COR-L47 (cell line): Measurements from ENCODE around the gene STK17B.
"Not testable (repeated sequence)": the region's sequence is repeated elsewhere in the genome, so short reads cannot be mapped to it uniquely, and the experiment has no call there.

Experiments used
- DNase-seq: peaks from one replicate; lab custom pipeline; 2025; lab: John Stamatoyannopoulos, UW

Gene STK17B

DNA sequence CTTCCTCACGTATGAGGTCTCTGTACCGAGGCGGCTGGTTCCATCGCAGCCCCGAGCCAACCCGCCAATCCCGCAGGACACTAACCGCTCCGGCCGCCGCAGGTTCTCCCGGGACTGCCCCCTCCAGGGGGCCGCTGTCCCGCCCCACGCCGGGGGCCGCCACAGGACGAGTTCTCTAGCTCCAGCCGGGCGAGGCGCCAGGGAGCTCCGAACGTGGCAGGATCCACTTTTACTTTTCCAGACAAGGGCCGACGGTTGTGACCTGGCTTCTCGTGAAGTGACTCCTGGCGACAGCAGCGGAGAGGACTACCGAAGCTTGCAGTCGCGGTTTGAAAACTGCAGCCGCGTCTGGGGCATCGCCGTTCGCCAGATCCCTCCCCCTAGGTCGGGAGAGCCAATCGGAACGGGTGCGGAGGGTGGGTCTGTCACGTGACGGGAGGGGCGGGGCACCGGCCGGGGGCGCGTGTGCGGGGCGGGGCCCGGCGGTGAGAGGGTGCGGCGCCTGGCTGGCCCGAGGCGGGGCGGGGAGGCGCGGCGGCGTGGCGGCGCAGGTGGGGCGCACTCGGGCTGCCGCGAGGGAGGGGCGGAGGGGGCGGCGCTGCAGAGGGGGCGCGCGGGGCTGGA lies at the start of gene STK17B:
STK17B (minus strand) TSS at position 331 of the 624 bp plus-strand sequence. CDS start 8,195 bp downstream, outside the sequence.
- DNase-seq: peak; percentile 94

DNA sequence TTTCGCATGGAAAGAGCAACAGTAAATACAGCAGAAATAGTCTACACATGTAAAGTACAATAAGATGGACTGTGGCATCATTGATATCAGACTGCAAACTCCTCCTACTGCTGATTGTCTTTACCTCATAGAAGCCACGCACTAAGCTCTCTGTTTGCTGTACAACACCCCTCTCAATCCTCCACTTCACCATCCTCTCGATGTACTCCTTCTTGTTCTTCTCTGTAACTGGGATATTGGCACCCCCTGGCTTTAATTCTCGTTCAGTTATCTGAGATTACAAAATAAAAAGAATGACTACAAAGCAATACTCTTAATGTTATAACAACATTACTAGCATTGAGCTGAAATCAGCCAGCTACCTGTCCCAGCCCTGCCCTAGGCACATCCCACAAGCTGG lies 49.3 kb upstream of the STK17B start:
- no peak for DNase-seq

DNA sequence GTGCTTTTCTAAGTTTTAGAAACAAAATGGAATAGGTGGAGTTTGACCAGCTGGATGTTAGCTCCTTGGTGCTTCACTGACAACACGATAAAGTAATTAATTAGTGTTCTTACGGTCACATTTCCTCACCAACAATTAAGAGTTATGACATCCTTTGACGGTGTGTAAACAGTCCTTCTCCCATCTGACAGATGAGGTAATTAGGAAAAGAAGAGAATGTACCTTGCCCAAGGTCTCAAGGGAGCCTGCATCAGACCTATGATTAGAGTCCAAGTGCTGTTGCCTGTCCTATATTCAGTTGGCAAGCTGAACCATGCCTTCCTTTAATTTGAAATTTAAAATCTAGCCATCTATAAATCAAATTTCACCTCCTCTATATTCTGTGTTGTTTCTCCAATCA lies 48.3 kb upstream of the STK17B start:
- DNase-seq: peak; percentile 3

DNA sequence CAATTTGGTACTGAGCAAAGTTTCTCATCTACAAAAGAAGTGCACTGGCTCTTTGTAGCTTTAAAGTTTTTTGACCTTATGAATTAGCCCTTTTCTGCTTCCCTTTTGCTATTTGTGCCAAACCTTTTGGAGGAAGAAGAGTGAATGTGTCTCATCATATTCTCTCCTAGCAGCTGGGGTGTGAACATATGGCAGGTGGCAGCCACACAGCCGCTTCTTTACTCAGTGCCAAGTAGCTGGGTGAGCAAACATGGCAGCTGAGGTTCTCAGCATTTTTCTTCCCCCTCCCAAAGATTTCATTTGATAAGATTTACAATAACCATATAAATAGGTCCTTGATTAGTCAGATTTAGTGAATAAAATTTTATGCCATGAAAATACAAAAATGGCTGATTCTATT lies 46.7 kb upstream of the STK17B start:
- DNase-seq: no peak

DNA sequence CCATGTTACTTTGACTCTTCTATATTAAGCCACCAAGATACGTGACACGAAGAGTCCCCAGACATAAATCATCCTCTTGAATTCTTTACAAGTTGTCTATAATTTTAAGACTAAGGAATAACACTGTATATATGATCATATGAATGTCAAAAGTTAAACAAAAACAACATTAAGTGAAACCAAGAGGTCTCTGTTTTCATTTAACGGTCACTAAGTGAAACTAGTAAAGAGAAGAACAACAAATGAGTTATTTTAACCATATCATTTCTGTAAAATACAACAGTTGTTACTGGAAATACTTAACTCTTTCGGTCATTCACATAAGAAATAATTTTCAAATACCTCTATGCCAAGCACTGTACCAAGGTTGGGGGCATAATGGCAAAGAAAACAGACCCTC lies 45.7 kb upstream of the STK17B start:
- no peak for DNase-seq

DNA sequence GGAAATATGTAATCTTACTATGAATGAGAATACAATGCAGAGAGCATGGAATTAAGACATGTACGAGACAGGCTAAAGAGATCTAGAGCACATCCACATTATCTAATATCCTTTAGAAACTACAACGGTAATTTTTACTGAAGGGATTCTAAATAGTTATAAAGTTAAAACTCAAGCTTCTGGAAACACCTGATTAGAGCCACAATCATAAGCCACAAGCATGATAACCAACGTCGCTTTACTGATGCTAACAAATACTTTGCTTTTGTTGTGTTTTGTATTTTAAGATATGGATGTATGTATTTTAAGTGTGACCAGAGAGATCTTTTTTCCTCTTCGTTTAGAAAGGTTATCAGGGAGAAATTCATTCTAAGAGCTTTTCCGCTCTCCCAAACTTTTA lies 44.0 kb upstream of the STK17B start:
- DNase-seq: no peak

DNA sequence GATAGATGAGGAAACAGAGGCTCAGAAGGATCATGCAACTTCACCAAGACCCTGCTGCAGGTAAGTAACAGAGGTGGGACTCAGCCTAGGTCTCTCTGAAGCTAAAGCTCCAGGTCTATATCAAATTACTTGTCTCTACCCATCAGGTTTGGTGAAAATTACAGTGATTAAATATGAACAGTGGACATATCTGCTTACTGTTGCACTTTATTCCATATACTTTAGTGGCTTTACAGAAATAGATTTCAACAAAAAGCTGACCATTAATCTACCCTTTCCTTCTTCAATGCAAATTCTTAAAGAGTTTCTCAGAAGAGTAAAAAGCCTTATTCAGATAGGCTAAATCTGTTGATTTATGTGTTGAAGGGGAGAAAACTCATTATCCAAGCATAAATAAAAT lies 42.8 kb upstream of the STK17B start:
- DNase-seq: no peak

DNA sequence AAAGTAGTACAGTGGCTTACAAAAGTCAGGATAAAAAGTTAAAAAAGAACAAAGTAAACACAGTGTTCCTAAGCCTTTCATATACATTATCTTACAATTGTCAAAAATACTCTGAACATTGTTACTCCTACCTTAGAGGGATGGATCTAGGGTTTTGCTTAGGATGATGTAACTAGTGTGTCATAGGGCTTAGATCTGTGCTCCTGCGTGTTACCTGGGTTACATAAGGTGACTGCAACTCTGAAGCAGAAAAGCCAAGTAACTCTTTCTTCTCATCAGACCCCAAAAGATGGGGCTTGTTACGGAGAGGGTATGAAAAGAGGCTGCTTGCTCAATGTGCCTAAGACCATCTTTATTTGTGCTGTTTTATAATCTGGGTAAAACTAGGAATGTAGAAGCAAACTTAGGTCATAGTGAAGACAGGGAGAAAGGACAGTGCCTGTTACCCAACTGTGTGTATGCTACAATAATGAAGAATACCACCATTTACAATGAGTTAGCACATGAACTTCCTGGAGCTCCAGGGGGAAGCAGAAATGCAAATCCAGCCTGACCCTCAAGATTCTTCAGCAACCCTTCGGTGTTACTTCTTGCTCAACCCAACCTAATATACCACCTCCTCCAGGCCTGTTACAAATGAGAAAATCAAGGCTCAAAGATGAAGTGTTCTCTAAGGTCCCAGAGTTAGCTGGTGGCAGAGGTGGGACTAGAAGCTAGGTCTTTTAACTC lies 42.0 kb upstream of the STK17B start:
- no peak for DNase-seq

DNA sequence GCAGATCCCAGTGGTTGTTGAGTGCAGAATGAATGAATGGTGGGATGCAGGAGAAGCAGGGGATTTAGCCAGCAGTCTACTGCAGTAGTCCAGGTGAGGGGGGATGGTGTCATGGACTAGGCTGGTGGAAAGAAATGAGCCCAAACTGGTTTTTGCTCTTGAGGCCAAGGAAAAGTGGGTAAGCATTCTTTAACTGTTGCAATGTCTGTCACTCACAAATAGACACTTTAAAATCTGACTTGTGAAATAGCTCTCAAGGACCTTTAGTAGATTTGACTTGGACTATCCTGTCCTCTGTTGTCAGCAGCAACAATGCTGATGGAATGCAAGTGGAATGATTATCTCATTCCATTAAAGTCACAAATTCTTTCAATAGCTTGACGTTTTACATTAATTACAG lies 37.5 kb upstream of the STK17B start:
- DNase-seq: no peak

DNA sequence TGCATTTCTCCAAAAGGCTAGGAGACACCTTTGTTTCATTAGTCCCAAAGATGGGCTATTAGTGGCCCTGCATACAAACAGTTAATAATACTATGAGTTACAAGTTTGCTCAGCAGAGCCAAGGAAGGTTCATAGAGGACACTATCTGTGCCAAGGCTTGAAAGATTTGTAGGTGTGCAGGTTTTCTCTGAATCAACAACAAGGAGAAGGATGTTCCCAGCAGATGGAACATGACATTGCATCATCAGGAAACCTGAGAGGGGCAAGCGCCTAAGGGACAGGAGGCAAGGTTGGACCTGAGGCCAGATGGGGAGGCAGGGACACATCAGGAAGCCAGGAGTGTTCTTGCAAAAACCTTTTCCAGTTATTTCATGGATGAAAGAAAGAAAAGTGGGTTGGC lies 35.4 kb upstream of the STK17B start:
- no peak for DNase-seq

DNA sequence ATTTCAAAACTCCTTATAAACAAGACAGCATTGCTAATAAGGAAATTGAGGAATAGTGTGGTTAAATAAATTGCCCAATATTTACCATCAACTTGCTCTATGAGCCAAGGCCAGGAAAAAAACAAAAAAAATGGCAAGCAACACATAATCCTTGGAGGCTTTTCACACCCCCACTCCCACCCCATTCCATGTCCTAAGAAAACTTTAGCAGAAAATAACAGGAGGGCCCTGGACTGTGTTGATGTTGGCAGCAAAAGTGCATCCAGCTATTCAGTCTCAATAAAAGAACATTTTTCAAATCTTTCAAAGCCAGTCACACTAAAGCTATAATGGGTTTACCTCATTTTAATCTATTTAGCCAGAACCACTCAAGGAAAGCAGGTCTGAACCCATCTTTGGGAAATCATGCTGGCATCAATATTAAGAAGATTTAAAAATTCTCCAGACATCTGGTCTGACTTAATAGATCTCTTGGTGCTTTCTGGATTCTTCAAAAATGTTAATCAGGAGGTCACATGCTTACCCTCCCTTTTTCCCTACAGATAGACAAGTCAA lies 34.6 kb upstream of the STK17B start:
- DNase-seq: no peak

DNA sequence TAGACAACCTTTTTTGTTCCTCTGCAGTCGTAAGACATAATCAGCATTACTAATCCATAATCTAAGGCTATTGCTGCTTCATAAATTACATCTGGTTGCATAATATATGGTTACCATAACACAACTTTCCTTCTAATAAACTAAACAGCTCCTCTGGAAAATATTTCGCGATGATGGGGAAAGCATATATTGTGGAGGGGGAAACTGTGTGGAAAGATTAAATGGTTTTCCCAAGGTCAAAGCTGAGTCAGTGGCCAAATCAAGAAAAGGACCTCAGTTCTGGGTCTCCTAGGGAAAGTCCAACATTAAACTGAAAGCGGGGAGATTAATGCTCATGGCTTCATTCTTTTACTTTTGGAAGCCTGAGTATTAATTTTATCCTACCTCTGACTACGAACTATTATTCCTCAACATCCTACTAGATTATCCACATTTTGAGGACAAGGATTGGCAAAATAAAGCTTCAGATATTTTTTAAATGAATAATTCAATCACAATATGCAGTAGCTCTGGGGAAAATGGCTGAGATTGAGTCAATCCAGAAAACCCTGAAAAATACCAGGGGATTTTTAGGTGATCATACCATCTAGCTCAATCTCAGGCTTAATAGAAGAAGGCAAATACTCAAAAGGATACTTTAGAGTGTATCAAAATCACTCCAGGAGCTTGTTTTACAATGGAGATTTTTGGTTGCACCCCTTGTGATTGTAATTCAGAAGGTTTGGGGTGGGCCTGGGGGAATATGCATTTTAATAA lies 33.8 kb upstream of the STK17B start:
- DNase-seq: no peak

DNA sequence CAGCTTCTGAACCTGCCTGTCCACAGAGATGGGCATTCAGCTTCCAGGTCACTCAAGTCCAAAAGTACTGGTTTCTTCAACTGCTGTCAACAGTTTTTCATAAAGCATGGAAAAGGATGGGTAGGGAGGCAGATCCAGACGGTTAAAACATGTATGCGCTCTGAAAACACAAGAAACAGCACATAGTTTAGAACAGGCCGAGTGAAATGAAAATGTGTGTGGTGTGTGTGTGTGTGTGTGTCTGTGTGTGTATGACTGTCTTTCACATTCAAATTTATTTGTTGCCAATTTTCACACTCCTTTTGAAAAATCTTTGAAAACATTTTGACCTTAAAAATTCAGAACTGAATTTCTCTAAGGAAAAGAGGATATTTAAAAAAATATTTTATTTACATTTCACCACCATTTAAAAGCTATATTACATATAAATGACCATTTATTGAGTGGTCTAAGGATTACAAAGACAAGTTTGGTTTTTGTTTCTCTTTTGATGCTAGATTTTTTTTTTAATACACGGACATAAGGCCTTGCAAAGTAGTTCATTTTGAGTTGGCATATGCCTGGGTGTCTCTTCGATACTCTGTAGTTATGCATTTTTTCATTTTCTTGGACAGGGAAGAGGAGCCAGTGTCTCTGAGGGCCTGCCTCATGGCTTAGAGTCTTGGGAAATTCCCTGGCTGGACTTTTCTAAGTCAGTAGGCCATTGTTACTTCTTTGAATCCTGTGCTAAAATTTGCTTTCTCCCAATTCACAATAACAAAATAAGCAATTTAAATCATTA lies 30.0 kb upstream of the STK17B start:
- no peak for DNase-seq

DNA sequence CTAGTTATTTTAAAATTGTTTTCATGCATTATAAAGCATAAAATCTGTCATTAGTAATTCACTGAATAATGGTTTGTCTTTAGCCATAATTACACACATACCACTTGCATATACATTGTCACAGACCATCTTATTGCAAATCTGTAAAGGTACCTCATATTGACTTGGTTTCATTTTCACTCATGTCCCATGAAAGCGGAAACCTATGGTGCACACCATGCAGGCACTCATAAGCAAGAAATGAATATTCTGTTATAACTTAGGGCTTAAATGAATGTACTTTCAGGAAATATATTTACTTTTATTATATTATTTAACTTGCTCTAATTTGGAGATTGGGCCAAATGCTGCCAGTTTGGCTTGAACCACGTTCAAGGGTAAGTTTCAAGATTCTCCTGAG lies 29.2 kb upstream of the STK17B start:
- DNase-seq: no peak

DNA sequence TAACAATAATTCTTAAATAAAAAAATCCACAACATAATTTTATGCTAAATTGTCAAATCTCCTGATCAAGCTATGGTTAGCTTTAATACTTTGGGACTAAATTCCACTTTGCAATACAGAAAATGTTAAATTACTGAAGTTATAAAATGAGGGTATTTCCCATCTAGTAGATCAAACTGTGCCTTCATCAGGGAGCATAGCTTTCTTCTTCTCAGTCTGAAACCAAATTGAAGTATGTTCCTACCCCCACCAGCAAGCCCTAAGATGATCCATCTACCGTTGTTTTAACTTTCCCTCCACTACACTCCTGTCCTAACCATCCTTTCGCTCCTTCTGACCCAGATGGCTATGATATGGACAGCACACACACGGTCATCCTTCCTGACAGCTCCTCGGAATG lies 24.4 kb upstream of the STK17B start:
- no peak for DNase-seq

DNA sequence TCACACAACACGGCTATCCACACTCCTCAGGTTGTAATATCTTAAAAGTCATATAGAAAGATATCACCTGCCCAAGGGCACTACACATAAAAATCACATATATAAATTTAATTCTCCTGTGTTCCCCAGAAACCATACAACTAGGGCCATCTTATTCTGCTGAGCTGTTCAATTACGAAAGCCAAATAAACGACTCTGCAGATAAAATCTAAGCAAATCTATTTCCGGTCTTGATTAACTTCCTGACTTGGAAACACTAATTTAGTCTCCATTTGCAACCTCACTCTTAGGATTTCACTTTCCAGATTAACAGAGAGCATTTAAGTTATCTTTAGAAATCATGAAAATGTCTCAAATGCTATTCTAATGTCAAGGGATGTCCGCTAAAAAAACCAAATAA lies 23.9 kb upstream of the STK17B start:
- DNase-seq: no peak

DNA sequence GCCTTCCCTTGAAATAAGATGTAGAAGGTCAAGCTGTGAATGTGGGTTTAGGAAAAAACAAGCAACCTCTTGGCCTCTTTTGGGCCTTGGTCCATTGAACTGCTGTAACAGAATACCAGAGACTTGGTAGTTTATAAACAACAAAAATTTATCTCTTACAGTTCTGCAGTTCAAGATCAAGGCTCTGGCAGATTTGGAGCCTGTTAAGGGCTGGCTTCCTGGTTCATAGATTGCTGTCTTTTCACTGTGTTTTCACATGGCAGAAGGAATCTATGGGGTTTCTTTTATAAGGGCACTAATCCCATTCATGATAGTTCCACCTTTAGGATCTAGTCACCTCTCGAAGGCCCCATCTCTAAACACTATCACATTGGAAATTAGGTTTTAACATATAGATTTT lies 20.2 kb upstream of the STK17B start:
- no peak for DNase-seq

DNA sequence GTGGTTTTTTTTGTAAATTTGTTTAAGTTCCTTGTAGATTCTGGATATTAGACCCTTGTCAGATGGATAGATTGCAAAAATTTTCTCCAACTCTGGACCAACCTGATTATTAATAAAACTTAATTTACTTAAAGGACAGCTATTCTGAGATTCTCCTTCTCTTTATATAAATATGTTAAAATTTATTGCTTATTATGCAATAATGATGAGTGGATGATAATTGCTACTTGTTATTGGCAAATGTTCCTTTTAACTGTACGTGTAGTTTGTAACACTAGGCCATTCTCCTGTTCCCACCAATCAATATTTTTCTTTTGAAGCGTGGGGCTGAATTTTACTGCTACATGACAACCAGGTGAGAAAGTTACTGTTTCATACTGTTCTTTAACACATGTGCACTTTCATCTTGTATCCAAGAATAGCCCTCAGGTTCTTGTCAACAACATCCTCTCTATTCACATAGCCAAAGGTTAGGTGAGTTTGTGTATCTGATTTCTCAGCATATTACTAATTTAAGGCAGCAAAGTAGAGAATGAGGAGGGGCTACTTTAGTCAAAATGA lies 16.6 kb upstream of the STK17B start:
- no peak for DNase-seq

DNA sequence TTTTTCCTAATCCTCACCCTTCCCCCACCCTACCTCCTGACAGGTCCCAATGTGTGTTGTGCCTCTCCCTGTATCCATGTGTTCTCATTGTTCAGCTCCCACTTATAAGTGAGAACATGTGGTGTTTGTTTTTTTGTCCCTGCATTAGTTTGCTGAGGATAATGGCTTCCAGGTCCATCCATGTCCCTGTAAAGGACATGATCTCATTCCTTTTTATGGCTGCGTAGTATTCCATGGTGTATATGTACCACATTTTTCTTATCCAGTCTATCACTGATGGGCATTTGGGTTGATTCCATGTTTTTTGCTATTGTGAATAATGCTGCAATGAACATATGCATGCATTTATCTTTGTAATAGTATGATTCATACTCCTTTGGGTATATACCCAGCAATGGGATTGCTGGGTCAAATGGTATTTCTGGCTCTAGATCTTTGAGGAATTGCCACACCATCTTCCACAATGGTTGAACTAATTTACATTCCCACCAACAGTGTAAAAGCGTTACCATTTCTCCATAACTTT lies 15.9 kb upstream of the STK17B start:
- DNase-seq: not testable (repeated sequence)

DNA sequence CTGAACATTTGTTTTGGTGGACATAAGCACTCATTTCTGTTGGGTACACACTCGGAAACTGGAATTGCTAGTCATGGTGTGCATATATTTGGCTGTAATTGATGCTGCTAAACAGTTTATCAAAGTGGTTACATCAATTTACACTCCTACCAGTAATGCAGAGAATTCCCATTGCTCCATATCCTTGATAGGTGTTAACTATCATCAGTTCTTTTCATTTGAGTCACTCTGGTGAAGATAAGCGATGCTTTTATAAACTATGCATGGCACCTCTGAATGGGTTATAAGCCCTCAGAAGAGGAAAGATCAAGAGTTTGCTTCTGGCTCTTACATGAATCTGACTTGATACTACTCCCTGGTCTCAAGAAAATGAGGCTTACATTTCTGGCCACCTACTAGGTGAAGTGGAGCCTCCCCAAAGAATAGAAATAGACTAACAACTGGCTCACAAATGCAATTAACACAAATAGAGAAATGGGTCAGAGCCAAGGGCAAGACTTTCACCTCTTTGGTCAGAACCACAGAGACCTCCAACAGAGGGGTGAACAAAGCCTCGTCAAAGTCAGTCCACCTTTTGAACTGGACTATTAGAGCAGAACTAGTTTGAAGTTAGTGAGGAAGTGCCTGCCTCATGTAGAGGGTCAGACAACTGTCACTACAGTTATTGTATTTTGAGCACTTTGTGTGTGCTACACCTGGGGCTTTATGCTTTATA lies 15.0 kb upstream of the STK17B start:
- DNase-seq: no peak

DNA sequence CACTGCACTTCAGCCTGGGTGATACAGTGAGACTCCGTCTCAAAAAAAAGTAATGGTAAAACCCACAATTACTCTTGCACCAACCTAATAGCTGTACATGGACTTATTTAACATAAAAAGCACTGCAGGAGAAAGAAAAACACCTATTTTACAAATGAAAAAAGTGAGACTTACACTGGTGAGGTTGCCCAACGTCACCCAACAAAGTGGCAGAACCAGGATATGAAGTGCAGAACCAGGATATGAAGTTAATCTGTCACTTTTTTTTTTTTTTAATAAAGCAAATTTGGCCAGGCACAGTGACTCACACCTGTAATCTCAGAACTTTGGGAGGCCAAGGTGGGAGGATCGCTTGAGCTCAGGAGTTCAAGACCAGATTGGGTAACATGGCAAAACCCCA lies 13.5 kb upstream of the STK17B start:
- no peak for DNase-seq
